Hepatocyte (in vitro differentiated cells): ENCODE results near the gene PGM2. TPM values are rescaled to one million over a fixed set of nuclear protein-coding genes. Genes with fewer than 3 reads are reported as not detected.
"Not testable (repeated sequence)": the region's sequence is repeated elsewhere in the genome, so short reads cannot be mapped to it uniquely, and the experiment has no call there.

Experiments
- DNase-seq: peaks from one replicate; pipeline ENCODE4 v3.0.0-alpha.2; 2016; ENCODE audit warnings: low spot score
- H2AFZ ChIP-seq: fragments of 200-600 bp; sonication (generic); 2 replicates; pipeline ENCODE4 v1.6.0; 2016; ENCODE audit warnings: antibody characterized with exemption, mild to moderate bottlenecking
- H3K27ac ChIP-seq: fragments of 200-600 bp; sonication (generic); 2 replicates; pipeline ENCODE4 v1.5.1; 2016; ENCODE audit warnings: mild to moderate bottlenecking
- H3K27me3 ChIP-seq: fragments of 200-600 bp; sonication (generic); 2 replicates; pipeline ENCODE4 v1.6.1; 2016
- H3K36me3 ChIP-seq: fragments of 200-600 bp; sonication (generic); replicated peaks from 2 replicates; pipeline ENCODE4 v1.5.1; 2016; ENCODE audit warnings: low read depth; ENCODE audit not compliant: insufficient read depth
- H3K4me1 ChIP-seq: fragments of 200-600 bp; sonication (generic); 2 replicates; pipeline ENCODE4 v1.5.1; 2016; ENCODE audit warnings: mild to moderate bottlenecking, moderate library complexity; ENCODE audit not compliant: insufficient read depth
- H3K4me2 ChIP-seq: fragments of 200-600 bp; sonication (generic); 2 replicates; pipeline ENCODE4 v1.6.0; 2016
- H3K4me3 ChIP-seq: fragments of 200-600 bp; sonication (generic); 2 replicates; pipeline ENCODE4 v1.5.1; 2016; ENCODE audit warnings: mild to moderate bottlenecking
- H3K79me2 ChIP-seq: fragments of 200-600 bp; sonication (generic); 2 replicates; pipeline ENCODE4 v1.6.0; 2017; ENCODE audit warnings: mild to moderate bottlenecking
- H3K9me2 ChIP-seq: fragments of 200-600 bp; sonication (generic); replicated peaks from 2 replicates; pipeline ENCODE4 v1.6.0; 2017; ENCODE audit warnings: mild to moderate bottlenecking; ENCODE audit not compliant: insufficient read depth
- H3K9me3 ChIP-seq: fragments of 200-600 bp; sonication (generic); 2 replicates; pipeline ENCODE4 v1.5.1; 2016; ENCODE audit warnings: low read depth, mild to moderate bottlenecking
- H4K20me1 ChIP-seq: fragments of 200-600 bp; sonication (generic); 2 replicates; pipeline ENCODE4 v1.6.0; 2016; ENCODE audit warnings: mild to moderate bottlenecking; ENCODE audit not compliant: insufficient read depth, poor library complexity, severe bottlenecking
- EZH2 ChIP-seq: fragments of 200-600 bp; sonication (generic); IDR thresholded peaks from 2 replicates; pipeline ENCODE4 v1.6.1; 2016; ENCODE audit warnings: antibody characterized with exemption, mild to moderate bottlenecking, borderline replicate concordance
- EZH2phosphoT487 ChIP-seq: fragments of 200-600 bp; sonication (generic); IDR thresholded peaks from one replicate; pipeline ENCODE4 v1.6.1; 2018; ENCODE audit warnings: antibody characterized with exemption, mild to moderate bottlenecking, low read depth, moderate library complexity; ENCODE audit not compliant: unreplicated experiment, severe bottlenecking
- WGBS: methylation state at CpG from one replicate; pipeline ENCODE4 v1.1.6; 2016; ENCODE audit warnings: low lambda C conversion rate; ENCODE audit errors: missing lambda C conversion rate; 5-methylcytosine and 5-hydroxymethylcytosine counted together
- polyA plus RNA-seq: library from polyadenylated mRNA; unstranded; fragments of >200 nt; fragmentation: Nextera tagmentation; extraction: Ambion mirVana; gene quantifications from 2 replicates; pipeline ENCODE4 v1.2.1, GENCODE V29; 2016
- total RNA-seq: library from RNA; depleted of rRNA; stranded (reverse); fragments of >200 nt; gene quantifications from 2 replicates; pipeline ENCODE4 v1.2.3, GENCODE V29; 2014
- TF ChIP-seq, protein P1 (sequence below): fragments of 200-600 bp; sonication (generic); IDR thresholded peaks from 2 replicates; pipeline ENCODE4 v1.5.1; 2016; ENCODE audit warnings: antibody characterized with exemption, mild to moderate bottlenecking; ENCODE audit not compliant: poor library complexity

PGM2 gene
- total and polyA plus RNA-seq, 2 experiments from 2014 or later: 11.2 to 28.2 TPM

DNA sequence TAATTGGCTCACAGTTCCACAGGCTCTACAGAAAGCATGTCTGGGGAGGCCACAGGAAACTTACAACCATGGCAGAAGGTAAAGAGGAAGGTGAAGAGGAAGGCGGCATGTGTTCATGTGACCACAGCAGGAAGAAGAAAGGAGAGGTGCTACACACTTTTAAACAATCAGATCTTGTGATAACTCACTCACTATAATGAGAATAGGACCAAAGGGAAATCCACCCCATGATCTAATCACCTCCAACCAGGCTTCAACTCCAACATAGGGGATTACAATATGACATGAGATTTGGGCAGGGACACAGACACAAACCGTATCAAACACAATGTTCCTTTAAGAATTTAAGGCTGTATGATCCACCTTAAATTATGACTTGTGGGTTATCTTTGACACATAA is 10.5 kb upstream of the PGM2 start:
- H3K27me3 ChIP-seq: no peaks in the 10 kb centered on the region
- TF ChIP-seq EZH2phosphoT487 (no peak), EZH2 (no peak)
- TF ChIP-seq, protein P1, sequence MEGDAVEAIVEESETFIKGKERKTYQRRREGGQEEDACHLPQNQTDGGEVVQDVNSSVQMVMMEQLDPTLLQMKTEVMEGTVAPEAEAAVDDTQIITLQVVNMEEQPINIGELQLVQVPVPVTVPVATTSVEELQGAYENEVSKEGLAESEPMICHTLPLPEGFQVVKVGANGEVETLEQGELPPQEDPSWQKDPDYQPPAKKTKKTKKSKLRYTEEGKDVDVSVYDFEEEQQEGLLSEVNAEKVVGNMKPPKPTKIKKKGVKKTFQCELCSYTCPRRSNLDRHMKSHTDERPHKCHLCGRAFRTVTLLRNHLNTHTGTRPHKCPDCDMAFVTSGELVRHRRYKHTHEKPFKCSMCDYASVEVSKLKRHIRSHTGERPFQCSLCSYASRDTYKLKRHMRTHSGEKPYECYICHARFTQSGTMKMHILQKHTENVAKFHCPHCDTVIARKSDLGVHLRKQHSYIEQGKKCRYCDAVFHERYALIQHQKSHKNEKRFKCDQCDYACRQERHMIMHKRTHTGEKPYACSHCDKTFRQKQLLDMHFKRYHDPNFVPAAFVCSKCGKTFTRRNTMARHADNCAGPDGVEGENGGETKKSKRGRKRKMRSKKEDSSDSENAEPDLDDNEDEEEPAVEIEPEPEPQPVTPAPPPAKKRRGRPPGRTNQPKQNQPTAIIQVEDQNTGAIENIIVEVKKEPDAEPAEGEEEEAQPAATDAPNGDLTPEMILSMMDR: no peak
- no peak for DNase-seq
- H3K9me2 ChIP-seq: no peaks in the 10 kb centered on the region
- no peaks in the 10 kb centered on the region for H3K9me3 ChIP-seq
- H3K79me2 ChIP-seq: no peaks in the 10 kb centered on the region
- no peak overlapping the region for H3K4me3 ChIP-seq
- no peak overlapping the region for H2AFZ ChIP-seq
- no peaks in the 10 kb centered on the region for H4K20me1 ChIP-seq
- peaks cover 4% of the 10 kb centered on the region for H3K4me1 ChIP-seq
- H3K36me3 ChIP-seq: no peaks in the 10 kb centered on the region
- no peak overlapping the region for H3K4me2 ChIP-seq
- H3K27ac ChIP-seq: no peak overlapping the region
- WGBS: 82% methylated on average over 2 of the region's 2 CpGs

DNA sequence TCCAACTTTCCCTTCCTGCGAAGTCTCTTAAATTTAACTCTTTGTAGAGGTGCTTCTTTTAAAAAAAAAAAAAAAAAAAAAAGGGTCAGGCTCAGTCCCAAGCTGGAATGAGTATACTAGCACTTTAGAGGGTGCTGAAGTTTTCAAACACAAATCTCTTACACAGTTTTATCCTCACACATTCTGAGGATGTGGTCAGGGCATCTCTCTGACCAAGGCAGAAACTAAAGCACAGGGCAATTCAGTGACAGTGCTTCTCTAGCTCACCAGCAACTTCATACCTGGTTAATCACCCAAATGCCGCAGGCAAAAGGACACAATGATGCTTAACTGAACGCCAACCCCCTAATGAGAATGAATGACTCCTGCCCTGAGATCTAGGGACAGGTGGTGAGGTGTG is 9.8 kb upstream of the PGM2 start:
- H3K4me2 ChIP-seq: no peak overlapping the region
- no peak for DNase-seq
- no peaks in the 10 kb centered on the region for H3K9me3 ChIP-seq
- H2AFZ ChIP-seq: no peak overlapping the region
- no peaks in the 10 kb centered on the region for H3K79me2 ChIP-seq
- no peaks in the 10 kb centered on the region for H3K36me3 ChIP-seq
- H4K20me1 ChIP-seq: no peaks in the 10 kb centered on the region
- H3K27ac ChIP-seq: no peak overlapping the region
- H3K27me3 ChIP-seq: no peaks in the 10 kb centered on the region
- H3K9me2 ChIP-seq: no peaks in the 10 kb centered on the region
- 64% methylated on average over 3 of the region's 3 CpGs for WGBS
- no peak for TF ChIP-seq EZH2phosphoT487
- TF ChIP-seq, protein P1: no peak
- no peaks in the 10 kb centered on the region for H3K4me1 ChIP-seq
- H3K4me3 ChIP-seq: no peak overlapping the region

DNA sequence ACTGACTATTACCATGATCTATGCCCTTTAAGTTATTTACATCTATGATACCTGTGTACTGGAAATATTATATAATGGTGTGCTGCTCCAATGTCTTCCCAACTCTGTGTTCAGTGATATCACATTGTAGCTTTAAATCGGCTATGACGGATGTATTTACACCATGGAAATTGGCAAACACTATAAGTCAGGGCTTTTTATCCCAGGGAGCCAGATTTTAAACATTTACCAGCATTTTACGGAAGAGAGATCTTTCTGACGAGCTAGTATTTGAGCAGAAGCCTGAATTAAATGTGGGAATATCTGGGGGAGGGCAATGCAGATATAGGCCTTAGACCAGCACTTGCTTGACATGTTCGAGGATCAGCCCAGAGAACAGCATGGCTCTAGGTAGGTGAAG is 7.7 kb upstream of the PGM2 start:
- Histone ChIP-seq H3K4me2 (no peak overlapping the region), H3K9me2 (no peaks in the 10 kb centered on the region), H3K4me1 (no peaks in the 10 kb centered on the region), H4K20me1 (no peaks in the 10 kb centered on the region), H3K9me3 (no peaks in the 10 kb centered on the region), H3K79me2 (no peaks in the 10 kb centered on the region), H3K36me3 (no peaks in the 10 kb centered on the region), H3K27ac (no peak overlapping the region), H3K27me3 (no peaks in the 10 kb centered on the region), H2AFZ (no peak overlapping the region), H3K4me3 (no peak overlapping the region)
- WGBS: 84% methylated on average over 5 of the region's 5 CpGs
- no peak for TF ChIP-seq EZH2
- no peak for TF ChIP-seq EZH2phosphoT487
- TF ChIP-seq, protein P1: no peak
- DNase-seq: no peak

DNA sequence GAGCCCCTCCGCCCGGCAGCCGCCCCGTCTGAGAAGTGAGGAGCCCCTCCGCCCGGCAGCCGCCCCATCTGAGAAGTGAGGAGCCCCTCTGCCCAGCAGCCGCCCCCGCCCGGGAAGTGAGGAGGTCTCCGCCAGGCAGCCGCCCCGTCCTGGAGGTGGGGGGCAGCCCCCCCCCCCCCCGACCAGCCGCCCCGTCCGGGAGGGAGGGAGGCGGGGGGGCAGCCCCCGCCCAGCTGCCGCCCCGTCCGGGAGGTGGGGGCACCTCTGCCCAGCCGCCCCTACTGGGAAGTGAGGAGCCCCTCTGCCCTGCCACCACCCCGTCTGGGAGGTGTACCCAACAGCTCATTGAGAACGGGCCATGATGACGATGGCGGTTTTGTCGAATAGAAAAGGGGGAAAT is 6.0 kb upstream of the PGM2 start:
- H3K27ac ChIP-seq, H4K20me1 ChIP-seq, H3K9me3 ChIP-seq, H3K9me2 ChIP-seq, H3K79me2 ChIP-seq, DNase-seq, H3K36me3 ChIP-seq, H3K4me1 ChIP-seq, H3K4me3 ChIP-seq, H3K4me2 ChIP-seq, H2AFZ ChIP-seq, H3K27me3 ChIP-seq: not testable (repeated sequence)
- WGBS: 100% methylated on average over 2 of the region's 28 CpGs
